ENCODE measurements around the gene NXF3.

GRCh38 chrX:103056902-103057301 lies 36.0 kb downstream of the NXF3 start:
- TF ChIP-seq CTCF (conservative IDR thresholded peaks at IDR 0.05; ENCODE audit: low read depth, low read length) (no peak), EZH2 (IDR thresholded peaks at IDR 0.05; ENCODE audit: borderline replicate concordance, low read depth, low read length, poor library complexity, severe bottlenecking) (no peak)
